RCC 7860 (cell line): ENCODE measurements around the gene GSG1L.

Source experiments
- DNase-seq: peaks from one replicate; pipeline ENCODE4 v3.0.0-alpha.2; 2015; ENCODE audit warnings: low spot score
- FAIRE-seq: peaks from 2 replicates; lab custom pipeline; 2012; peaks lifted over from hg19 to GRCh38; lab: Jason Lieb, UNC

GSG1L gene

DNA sequence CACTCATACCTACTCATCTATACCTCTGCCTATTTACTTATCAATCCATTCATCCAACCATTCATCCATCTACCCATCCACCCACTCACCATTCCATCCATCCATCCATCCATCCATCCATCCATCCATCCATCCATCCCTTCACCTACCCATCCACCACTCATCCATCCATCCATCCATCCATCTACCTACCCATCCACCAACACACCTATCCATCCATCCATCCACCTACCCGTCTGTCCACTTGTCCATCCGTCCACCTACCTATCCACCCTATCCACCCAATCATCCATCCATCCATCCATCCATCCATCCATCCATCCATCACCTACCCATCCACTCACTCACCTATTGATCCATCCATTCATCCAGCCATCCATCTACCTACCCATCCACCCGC lies 235.7 kb downstream of the GSG1L start:
- FAIRE-seq (no peak), DNase-seq (no peak)

DNA sequence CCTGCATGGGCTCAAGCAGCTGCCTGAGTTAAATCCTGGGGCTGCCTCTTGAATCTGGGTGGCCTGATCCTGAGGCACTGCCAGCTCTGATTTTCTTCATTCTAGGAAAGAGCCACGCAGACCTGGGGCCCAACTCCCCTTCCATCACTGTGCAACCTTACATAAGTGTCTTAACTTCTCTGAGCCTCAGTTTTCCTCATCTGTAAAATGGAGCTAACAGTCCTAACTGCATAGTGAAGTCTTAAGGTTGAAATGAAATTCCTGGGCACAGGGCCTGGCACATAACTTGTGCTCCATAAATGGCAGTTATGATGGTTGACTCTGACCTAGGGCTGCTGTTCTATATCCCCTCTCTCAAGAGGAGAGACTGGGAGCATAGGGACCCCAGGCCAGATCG lies 236.6 kb downstream of the GSG1L start:
- FAIRE-seq (no peak), DNase-seq (no peak)

DNA sequence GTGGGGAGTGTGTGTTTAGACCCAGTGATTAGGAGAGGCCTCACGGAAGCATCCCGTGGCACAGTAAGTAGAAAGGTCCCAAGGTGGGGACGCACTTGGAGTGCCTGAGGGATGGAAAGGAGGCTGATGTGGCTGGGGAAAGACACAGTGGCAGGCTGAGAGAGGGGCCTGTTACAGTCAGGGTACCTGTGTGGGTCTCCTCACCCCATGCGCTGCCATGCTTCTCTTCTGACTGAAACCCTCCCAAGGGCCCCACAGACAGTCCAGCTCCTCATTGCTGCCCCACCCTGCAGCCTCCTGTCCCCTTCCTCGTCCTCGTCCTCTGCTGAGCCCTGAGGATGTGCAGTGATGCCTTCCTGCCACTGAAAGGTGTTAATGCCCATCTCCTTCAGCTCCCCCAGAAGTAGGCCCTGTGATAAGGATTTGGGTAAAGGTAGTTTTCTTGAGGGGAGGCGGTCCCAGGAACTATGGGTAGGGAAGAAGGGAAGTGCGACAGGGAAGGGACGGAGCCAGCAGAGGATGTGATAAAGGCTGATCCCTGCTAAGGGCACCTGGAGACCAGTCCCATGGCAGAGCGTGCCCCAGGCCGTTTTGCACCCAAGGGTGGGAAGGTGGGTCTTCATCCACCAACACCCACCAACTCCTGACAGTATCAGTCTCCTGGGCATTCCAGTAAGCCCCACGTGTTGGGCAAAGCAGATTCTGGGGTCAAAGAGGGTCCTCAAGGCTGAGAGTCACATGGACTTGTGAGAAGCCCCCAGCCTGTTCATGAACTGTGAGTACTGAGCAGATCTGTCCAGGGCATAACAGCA lies 237.2 kb downstream of the GSG1L start:
- no peak for FAIRE-seq
- DNase-seq, result no peak

DNA sequence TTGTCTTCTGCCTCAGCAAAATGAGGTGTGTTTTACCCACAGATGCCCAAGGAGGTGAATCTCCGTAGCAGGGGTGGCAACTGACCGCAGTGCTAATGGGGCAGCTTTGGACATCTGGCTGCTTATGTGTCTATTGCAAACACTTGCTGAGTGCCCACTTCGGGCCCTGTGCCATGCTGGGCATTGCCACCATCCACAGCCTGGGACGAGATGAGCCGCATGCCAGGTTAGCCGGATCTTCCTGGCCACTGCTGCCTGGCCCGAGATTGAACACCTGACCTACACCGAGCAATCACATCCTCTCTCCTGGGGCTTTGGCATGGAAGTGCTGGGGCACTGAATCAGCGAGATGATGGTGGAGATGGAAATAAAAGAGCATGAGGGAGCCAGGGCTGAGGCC lies 238.7 kb downstream of the GSG1L start:
- DNase-seq, result no peak
- FAIRE-seq, result no peak

DNA sequence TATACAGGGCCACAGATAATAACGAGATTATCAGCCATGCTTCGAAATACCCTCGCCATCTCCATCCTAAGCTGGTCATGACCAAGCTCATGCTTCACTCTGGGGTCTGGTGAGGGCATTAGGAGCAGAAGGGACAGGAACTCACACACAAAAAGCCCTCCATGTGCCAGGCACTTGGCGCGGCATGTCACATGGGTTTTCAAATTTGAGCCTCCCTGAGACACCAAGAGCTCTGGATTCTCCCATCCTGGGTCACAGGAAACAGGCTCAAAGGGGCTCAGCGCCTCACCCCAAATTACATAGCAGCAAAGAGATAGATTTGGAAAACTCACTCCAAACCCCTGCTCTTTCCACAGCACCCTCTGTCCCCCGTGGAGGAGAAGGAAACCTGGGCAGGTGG lies 239.5 kb downstream of the GSG1L start:
- no peak for FAIRE-seq
- DNase-seq, result no peak

DNA sequence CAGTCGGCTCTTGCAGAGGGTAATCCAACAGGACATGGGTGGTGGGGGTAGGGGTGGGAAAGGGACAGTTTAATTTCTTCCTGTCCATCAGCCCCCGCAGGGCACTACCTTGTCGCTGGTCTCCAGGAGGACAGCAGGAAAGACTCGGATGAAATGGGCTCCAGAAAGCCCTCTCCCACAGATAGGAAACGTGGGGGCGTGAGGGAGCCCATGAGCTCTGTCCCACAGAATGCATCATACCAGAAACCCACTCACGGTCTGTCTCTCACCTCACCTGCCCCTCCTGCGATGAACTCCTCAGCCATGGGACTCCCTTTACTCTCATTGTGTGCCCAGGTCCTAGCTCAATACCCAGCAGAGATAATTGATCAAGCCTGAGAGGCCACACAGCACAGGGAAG lies 240.1 kb downstream of the GSG1L start:
- FAIRE-seq, result no peak
- no peak for DNase-seq

DNA sequence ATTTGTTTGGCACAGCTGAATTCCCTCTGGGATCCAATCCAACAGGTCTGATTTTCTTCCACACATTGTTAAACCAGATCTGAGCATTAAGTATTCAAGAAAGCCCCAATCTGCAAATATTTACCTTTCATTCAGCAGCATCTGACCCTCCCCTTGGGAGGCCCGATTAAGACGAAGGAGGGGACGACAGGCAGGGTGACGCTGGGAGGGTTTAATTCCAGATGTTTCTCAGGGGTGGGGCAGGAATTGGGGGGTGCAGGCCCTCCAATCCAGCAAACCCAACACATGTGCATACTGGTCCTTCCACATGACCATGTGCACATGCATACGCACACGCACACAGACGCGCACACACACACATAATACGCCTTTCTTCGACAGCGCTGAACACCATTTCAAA lies 240.5 kb downstream of the GSG1L start:
- no peak for FAIRE-seq
- DNase-seq, result no peak

DNA sequence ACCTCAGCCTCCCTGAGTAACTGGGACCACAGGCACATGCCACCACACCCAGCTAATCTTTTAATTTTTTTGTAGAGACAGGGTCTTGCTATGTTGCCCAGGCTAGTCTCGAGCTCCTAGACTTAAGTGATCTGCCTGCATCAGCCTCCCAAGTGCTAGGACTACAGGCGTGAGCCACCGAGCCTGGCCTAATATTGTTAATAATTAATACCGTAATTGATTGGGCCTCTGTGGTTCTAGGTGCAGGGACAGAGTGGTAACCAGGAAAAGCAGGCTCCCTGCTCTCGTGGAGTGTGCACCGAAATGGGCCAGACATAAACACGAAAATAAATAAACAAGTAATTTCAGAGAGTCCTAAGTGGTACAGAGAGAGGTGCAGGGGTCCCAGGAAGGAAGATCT lies 241.0 kb downstream of the GSG1L start:
- DNase-seq, result no peak
- no peak for FAIRE-seq

DNA sequence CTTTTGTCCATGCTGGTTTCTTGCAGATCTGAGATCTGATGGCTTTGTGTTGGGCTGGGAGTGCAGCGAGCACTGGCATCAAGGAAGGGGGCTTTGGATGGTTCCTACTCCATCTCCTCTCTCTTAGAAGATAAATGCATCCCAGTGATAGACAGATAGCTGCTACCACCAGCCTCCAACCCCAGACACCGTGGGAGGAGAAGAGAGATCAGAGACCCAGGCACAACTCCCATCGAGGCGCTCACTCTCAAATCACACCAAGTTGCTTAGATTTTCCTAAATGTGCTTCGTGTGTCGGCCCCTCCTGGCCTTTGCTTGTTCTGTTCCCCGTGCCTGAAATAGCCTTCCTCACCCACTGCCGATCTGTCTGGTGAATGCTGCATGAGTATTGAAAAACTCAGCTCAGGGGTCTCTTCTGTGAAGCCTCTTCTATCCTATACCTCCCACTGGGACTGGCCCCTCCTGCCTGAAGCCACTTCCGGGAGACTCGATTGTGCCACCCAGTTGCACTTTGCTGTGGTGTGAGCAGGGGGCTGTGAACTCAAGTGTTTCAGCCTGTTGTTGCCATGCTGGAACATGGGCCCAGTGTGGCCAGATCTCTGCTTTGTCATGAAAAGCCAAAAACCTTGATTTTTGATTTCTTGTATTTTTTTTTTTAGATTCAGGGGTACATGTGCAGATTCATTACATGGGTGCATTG lies 242.7 kb downstream of the GSG1L start:
- FAIRE-seq (no peak), DNase-seq (no peak)

DNA sequence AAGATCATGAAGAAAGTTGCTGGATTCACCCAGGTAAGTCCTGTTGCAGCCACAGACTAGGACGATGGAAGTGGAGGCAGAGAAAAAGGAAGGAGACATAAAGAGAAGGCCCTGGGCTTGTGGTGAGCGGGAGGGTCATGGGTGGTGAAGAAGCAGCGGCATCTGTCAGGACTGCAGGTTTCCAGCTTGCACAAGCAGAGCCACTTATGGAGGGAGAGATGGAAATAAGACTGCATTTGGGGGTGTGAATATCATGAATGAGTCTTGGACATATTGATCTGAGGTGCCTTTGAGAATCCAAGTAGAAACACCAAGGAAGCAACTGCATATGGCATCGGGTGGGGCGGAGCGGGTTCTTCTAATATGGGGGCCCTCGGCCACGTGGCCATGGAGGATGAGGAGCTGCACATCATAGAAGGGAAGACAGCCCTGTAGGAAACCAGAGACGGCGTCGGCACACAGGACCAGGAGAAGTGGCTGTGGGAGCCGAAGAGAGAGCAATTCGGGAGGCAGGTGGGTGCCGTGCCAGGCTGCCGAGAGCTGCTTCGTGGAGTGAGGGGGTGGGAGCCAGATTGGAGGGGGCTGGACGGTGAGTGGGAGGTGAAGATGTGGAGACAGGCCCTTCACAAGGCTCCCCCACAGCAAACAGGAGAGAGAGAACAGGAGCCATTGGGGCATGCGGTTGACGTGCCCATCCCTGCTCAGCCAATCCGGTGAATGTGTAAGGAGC lies 243.5 kb downstream of the GSG1L start:
- FAIRE-seq (no peak), DNase-seq (no peak)

DNA sequence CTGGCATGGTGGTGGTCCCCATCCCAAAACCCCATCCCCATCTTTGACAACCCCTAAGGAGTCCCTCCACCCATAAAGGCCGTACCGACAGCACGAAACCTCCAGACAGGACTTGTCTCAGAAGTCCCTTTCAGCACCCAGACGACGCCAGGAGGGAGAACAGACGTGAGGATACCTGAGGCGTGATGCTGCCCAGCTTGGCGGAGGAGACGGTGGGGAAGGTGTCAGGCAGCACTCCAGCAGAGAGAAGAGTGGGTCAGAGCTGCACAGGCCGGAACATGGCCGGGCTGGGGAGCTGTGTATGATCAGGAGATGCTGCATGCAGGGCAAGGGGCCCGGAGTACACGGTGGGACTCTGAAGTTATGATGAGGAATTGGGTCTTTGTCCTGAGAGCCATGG lies 244.2 kb downstream of the GSG1L start:
- DNase-seq (no peak), FAIRE-seq (no peak)

DNA sequence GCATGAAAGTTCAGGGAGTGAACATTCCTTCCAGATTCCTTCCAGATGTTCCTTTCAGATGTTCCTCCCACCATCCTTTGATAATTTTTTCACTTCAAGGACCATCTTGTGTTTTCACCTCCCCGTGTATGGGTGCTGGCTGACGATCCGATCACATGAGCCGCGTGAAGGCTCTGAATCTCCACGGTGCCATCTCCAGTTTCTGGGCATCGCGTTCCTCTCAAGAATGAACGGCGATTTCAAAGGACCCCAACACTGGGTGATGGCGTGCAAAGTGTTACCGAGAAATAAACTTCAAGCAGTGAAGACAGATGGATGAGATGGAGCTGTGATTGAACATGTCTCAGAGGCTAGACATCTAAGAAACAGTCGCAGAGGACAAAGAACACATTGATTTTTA lies 245.3 kb downstream of the GSG1L start:
- FAIRE-seq (no peak), DNase-seq (no peak)

DNA sequence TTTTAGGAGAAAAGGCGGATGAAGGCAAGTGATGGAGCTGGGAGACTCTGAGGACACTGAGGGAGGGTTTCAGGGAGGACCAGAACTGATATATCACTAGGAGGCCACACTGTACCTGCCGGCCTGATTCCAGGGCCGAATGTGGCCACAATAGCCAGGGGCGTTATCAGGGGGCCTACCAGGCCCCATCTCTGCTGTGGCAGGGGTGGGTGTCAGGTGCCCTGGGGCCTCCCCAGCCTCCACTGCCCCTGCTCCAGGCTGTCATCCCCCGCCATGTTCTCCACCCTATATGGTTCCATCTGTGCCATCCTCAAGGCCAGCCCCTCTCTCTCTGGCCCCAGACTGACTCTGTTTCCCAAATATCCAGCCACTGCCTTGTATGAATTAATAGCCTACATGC lies 246.5 kb downstream of the GSG1L start:
- FAIRE-seq (no peak), DNase-seq (no peak)

DNA sequence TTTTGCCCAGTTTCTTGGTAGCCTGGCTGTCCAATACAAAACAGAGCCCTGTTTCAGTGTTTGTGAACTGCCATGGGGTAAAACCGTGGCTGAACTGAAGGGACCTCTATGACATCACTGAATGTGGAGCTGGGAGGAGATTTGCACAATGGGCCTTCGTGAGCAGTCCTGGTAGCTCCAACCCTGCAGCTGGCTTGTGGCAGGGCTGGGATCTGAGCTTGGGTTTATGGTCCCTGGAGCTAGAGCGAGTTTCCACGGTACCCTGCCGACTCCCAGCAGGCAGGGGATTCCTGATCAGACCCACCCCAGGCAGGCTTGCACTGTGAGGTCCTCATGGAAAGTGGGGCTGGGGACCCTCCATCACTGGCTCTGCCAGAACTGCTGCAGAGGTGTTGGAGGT lies 247.0 kb downstream of the GSG1L start:
- DNase-seq, result no peak
- no peak for FAIRE-seq

DNA sequence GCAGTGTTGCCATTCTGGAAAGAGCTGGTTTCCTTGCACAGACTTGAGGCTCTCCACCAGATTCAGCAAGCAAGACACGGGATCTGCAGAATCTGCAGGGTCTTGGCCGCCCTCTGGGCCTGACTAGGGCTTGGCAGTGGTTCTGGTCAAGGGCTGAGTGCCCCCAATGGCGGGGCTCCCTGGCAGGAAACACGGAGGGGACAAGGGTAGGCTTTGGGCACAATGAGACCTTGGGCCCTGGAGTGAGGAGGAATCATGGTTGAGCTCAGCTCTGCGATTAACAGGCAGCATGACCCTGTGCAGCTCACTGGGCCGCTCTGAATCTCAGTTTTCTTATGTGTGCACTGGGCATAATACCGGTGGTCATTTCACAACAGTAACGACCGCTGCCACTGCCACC lies 249.9 kb downstream of the GSG1L start:
- FAIRE-seq (no peak), DNase-seq (no peak)

DNA sequence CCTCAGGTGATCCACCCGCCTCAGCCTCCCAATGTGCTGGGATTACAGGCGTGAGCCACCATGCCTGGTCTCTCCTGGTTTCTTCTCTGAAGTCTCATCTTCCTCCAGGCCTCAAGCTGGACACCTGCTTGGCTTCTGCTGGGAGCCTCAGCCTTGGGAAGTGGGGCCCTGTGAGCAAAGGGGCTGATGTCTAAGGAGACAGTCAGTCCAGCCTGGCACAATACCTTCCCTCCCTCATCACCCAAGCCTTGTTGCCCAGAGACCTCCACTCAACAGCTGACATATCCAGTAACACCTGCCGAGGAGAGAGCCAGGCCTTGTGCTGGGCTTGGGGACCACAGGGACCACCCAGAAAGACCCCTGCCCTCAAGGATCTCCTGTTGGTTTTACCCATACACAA lies 251.6 kb downstream of the GSG1L start:
- no peak for FAIRE-seq
- no peak for DNase-seq

DNA sequence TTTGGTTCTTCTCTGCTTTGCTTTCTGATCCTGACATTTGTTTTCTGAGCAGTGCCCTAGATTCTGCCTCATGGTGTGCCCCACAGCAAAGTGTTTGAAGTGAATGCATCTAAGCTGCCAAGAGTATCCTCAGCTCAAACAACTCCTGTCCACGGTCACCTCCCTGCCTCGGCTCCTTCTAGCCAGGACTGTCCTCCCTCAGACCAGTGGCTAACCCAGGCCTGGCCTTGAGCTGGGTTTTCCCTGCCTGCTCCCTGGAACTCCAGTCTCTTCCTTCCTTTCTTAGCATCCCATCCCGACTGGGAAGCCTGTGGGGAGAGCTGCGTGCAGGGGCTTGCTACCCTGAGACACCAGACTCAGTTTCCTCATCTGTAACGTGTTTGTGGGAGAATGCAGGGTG lies 256.5 kb downstream of the GSG1L start:
- no peak for FAIRE-seq
- DNase-seq, result no peak

DNA sequence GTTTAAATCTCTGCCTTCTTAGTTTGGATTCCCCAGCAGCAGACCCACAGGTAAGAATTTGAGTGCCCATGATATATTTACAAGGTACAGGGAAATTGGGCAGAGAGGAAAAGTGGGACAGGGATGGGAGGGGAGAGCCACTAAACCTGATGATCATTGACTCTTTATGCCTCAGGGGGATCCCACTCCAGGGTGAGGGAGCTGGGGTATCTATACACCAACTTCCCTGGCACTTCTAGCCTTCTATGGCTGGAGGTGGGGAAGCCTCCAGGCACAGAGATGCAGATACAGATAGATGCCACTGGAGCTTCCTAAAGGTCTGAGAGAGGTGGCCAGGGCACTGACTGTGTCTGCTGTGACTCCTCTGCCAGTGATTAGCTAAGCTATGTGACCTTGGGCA lies 257.1 kb downstream of the GSG1L start:
- FAIRE-seq, result no peak
- DNase-seq, result no peak

DNA sequence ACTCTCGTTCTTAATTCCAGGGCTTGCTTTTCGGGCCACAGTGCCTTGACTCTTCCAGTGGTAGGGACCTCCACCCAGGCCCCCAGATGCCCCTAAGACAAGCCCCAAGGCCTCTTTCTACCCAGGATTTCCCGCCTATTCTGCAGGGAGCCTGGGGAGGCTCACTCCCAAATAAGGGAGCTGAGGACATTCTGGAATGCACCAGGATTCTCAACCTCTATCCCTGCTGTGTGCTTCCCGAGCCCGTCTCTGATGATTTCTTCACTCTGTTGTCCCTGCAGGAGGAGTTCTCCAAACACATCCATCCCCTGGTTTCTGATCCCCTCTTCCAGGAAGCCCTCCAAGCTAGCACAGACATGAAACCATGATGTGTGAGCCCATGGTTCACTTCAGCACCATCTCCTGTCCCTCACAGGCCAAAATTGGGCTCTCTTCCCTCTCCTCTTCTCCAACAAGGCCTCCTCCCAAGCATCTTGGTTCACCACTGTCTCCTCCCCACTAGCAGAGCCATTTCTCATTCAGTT lies 257.6 kb downstream of the GSG1L start:
- DNase-seq (no peak), FAIRE-seq (no peak)

DNA sequence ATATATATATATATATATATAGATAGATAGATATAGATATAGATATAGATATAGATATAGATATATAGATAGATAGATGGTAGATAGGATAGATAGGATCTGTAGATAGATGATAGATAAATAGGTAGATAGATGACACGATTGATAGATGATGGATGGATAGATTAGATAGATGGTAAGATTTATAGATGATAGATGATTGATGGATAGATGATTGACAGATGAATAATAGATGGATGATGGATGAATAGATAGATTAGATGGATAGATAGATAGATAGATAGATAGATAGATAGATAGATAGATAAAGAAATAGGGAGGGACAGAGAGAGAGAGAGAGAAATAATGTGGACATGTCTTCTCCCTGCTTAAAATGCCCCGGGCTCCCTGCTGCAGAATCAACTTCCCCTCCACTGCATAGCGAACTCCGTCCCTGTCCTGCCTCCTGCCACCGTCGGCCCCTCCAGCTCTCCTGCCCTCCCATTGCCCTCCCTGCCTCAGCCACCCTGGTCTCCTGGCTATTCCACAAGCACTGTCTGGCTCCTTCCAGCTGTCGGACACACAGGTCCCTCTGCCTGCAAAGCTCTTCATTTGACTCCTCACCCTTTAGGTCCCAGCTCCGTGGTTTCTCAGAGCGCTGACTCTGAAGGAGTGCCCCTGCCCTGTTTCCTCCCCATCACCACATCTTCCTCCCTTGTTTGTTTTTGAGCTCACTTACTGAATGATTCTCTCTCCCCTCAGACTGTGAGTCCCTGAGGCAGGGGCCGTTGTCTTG lies 259.6 kb downstream of the GSG1L start:
- DNase-seq (no peak), FAIRE-seq (no peak)
